ENCODE data around the gene EDNRA.

Gene EDNRA

GRCh38 chr4:147590249-147590920 is 109.5 kb downstream of the EDNRA start:
- peak; percentile 52 for DNase-seq

GRCh38 chr4:147591106-147591505 is 110.2 kb downstream of the EDNRA start:
- DNase-seq, result no peak

GRCh38 chr4:147594107-147594506 is 113.2 kb downstream of the EDNRA start:
- DNase-seq, result no peak
